ENCODE data around the gene TMEFF1.

- no peak for TF ChIP-seq EZH2 (IDR thresholded peaks at IDR 0.05; ENCODE audit: borderline replicate concordance, low read length)
- no peak for TF ChIP-seq CTCF (IDR thresholded peaks at IDR 0.05; ENCODE audit: low read length)
Measured at GRCh38 chr9:100597236-100597635, 124.3 kb downstream of the TMEFF1 start.

Measured in OCI-LY1 (cell line).